HepG2 (cell line): ENCODE measurements around the gene TMEM114. TPM values are rescaled to one million over a fixed set of nuclear protein-coding genes. Genes with fewer than 3 reads are reported as not detected.
A peak's percentile ranks its signal among the peaks of the same experiment; 100 is the strongest.

Source experiments
- ATAC-seq: fragments of 200-7000 bp; cut with Tn5 transposase; 3 replicates; pipeline ENCODE4 v1.9.1; 2020; ENCODE audit warnings: mild to moderate bottlenecking, moderate library complexity
- BruUV-seq: library from RNA; stranded (reverse); fragments of 400-500 nt; replicated peaks from 2 replicates; lab custom pipeline; 2021; lab: Mats Ljungman, UMichigan
- CTCF ChIA-PET: fragments of 300-600 bp; formaldehyde crosslinking; extraction: SDS; loops from one replicate; lab custom pipeline; 2021; ENCODE audit warnings: low total read pairs, inconsistent platforms, low intra/inter-chr PET ratio; lab: Yijun Ruan, JAX
- POLR2A ChIA-PET: fragments of 350-600 bp; sonication (Branson Sonifier 250); formaldehyde crosslinking; loops from one replicate; lab custom pipeline; 2020; ENCODE audit warnings: antibody characterized with exemption, inconsistent platforms; lab: Yijun Ruan, JAX
- DNase-seq: peaks from one replicate; pipeline ENCODE4 v3.0.0-alpha.2; 2015; ENCODE audit warnings: low spot score
- FAIRE-seq: peaks from 3 replicates; lab custom pipeline; 2011; peaks lifted over from hg19 to GRCh38; lab: Jason Lieb, UNC
- H2AFZ ChIP-seq: one replicate; pipeline ENCODE4 v1.6.1; 2011; ENCODE audit warnings: low read length, inconsistent platforms
- H3K27ac ChIP-seq: fragments of 300-600 bp; 3 replicates; pipeline ENCODE4 v1.8.0; 2011; ENCODE audit warnings: mixed run types, mild to moderate bottlenecking, mixed read lengths, low read length, inconsistent platforms; ENCODE audit not compliant: insufficient read depth; ENCODE audit errors: extremely low read length
- H3K27me3 ChIP-seq, 2 experiments: fragments of 200-600 bp in 1 of 2; 2 replicates in 1 of 2; 3 replicates in 1 of 2; pipeline versions ENCODE4 v1.6.0 to v1.8.0; 2011; ENCODE audit warnings: low read length in 2 of 2, mild to moderate bottlenecking in 2 of 2, moderate library complexity in 2 of 2, inconsistent platforms in 1 of 2; ENCODE audit not compliant: insufficient read depth in 2 of 2, control insufficient read depth in 1 of 2
- H3K36me3 ChIP-seq, 2 experiments: fragments of 200-600 bp in 1 of 2; replicated peaks in 1 of 2; 2 replicates in 1 of 2; 3 replicates in 1 of 2; pipeline versions ENCODE4 v1.5.1 to v1.8.0; 2011; ENCODE audit warnings: low read length in 2 of 2, inconsistent platforms in 1 of 2; ENCODE audit not compliant: insufficient read depth in 2 of 2, control insufficient read depth in 1 of 2
- H3K4me1 ChIP-seq: 2 replicates; pipeline ENCODE4 v1.5.1; 2012; ENCODE audit warnings: low read length, inconsistent platforms; ENCODE audit not compliant: insufficient read depth
- H3K4me2 ChIP-seq: 2 replicates; pipeline ENCODE4 v1.6.0; 2011; ENCODE audit warnings: low read depth, low read length, inconsistent platforms
- H3K4me3 ChIP-seq, 3 experiments: fragments of 200-600 bp in 1 of 3; sonication (generic), shearing (Covaris generic) in 1 of 3; replicated peaks in 1 of 3; 2 replicates each; pipeline ENCODE4 v1.5.1; 2011 to 2016; ENCODE audit warnings: low read length in 3 of 3, inconsistent platforms in 2 of 3, low read depth in 2 of 3, mild to moderate bottlenecking in 2 of 3, control low read depth in 1 of 3, mixed read lengths in 1 of 3; ENCODE audit not compliant: insufficient read depth in 1 of 3
- H3K79me2 ChIP-seq: one replicate; pipeline ENCODE4 v1.6.1; 2011; ENCODE audit warnings: low read length, inconsistent platforms; ENCODE audit not compliant: insufficient read depth
- H3K9ac ChIP-seq: 2 replicates; pipeline ENCODE4 v1.6.0; 2011; ENCODE audit warnings: mild to moderate bottlenecking, low read depth, low read length, inconsistent platforms; ENCODE audit not compliant: insufficient read depth
- H3K9me3 ChIP-seq: 2 replicates; pipeline ENCODE4 v1.5.1; 2012; ENCODE audit warnings: mild to moderate bottlenecking, low read length
- H4K20me1 ChIP-seq: 2 replicates; pipeline ENCODE4 v1.6.0; 2011; ENCODE audit warnings: inconsistent platforms, mild to moderate bottlenecking, low read length, moderate library complexity; ENCODE audit not compliant: insufficient read depth
- CHD2 ChIP-seq: IDR thresholded peaks from 2 replicates; pipeline ENCODE4 v1.6.1; 2011; ENCODE audit warnings: low read depth, low read length, improper control_type of control experiment
- ZNF564 ChIP-seq: sonication (generic); formaldehyde crosslinking; IDR thresholded peaks from 2 replicates; pipeline ENCODE4 v1.8.1; 2023; ENCODE audit warnings: mild to moderate bottlenecking, missing genetic modification reagents
- ZNF792 ChIP-seq: IDR thresholded peaks from 2 replicates; pipeline ENCODE4 v1.6.1; 2016
- WGBS: methylation state at CpG from one replicate; pipeline ENCODE4 v1.1.6; 2017; ENCODE audit warnings: low lambda C conversion rate; 5-methylcytosine and 5-hydroxymethylcytosine counted together
- in situ Hi-C: cut with HindIII; loops from 2 replicates; pipeline ENCODE4 v1.10.0; 2017; ENCODE audit warnings: low pct_unique_long_range_greater_than_20kb; ENCODE audit not compliant: extremely low pct_ligation_motif_present
- intact Hi-C: fragments of 100-400 bp; cut with micrococcal nuclease; formaldehyde crosslinking; loops from one replicate; pipeline ENCODE4 v1.10.0; 2022; ENCODE audit not compliant: unreplicated experiment
- polyA plus RNA-seq, 8 experiments: library from polyadenylated mRNA; depleted of rRNA in 3 of 8; stranded (reverse) in 7 of 8; unstranded in 1 of 8; fragments of >200 nt; fragmentation: Illumina TruSeq in 4 of 8; extraction: Trizol in 4 of 8; gene quantifications; 2 replicates each; pipeline versions ENCODE4 v1.2.1 to v1.2.3, GENCODE V29; 2011 to 2016; ENCODE audit warnings: low read depth in 4 of 8, missing spikeins in 1 of 8, mixed read lengths in 1 of 8; ENCODE audit not compliant: insufficient read depth in 1 of 8
- total RNA-seq, 5 experiments: library from RNA; depleted of rRNA; stranded (reverse); fragments of >200 nt; fragmentation: Illumina TruSeq; extraction: Trizol; gene quantifications; 2 replicates each; pipeline ENCODE4 v1.2.3, GENCODE V29; 2016; ENCODE audit warnings: low read depth in 1 of 5
- TF ChIP-seq, protein P1 (sequence below): sonication (generic); formaldehyde crosslinking; IDR thresholded peaks from 2 replicates; pipeline ENCODE4 v1.5.1; 2020; ENCODE audit warnings: mild to moderate bottlenecking, missing genetic modification reagents, moderate library complexity

Gene TMEM114
- total and polyA plus RNA-seq, 2 of the 13 experiments (the other 11 are each of a cell fraction or from before 2014, with no cell fraction given), result not detected

DNA sequence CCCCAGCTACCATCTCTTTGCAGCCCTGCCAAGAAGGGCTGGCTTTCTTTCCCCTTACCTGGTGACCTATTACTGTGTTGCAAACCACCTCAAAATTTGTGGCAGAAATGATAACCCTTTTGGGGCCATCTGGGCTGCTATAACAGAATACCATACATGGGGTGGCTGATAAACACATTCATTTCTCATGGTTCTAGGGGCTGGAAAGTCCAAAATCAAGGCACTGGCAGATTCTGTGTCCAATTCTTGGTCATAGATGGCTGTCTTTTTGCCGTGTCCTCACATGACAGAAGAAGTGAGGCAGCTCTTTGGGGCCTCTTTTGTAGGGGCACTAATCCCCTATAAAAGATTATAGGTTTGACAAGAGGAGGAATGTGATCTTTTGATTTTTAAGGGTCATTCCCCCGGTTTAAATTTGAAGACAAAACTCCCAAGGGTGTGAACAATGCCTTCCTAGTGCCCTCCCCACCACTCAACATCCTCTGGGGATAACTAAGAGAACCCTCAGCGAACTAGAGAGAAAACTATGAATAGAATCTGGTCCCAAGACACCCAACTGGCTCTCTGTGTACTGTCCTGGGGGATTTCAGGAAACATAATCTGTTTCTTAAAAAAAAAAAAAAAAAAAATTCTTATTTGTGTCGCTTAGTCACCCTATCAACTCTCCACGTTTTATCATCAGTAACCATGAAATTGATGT lies 29.5 kb upstream of the TMEM114 start:
- POLR2A ChIA-PET, result interaction anchor here (0.8 kb wide), 1 partner anchor 36 kb away, joined by 3 read pairs; no protein-coding TSS in a partner anchor
- CTCF ChIA-PET, result no interaction called here
- 18% methylated on average over 5 of the region's 5 CpGs for WGBS
- H3K27me3 ChIP-seq, result peaks cover 2 to 37% of the 10 kb centered on the region in 2 experiments; a peak in 3 of 5 replicates
- peaks cover 0 to 10% of the 10 kb centered on the region in 2 experiments; a peak in 3 of 5 replicates for H3K36me3 ChIP-seq
- H3K4me3 ChIP-seq, result no peak overlapping the region
- no peak overlapping the region for H3K9ac ChIP-seq
- no peaks in the 10 kb centered on the region for H3K9me3 ChIP-seq
- H3K4me2 ChIP-seq, result peak overlapping the region; percentile 46
- H3K27ac ChIP-seq, result no peak overlapping the region
- ATAC-seq (no peak), FAIRE-seq (no peak), DNase-seq (no peak)
- TF ChIP-seq, protein P1, sequence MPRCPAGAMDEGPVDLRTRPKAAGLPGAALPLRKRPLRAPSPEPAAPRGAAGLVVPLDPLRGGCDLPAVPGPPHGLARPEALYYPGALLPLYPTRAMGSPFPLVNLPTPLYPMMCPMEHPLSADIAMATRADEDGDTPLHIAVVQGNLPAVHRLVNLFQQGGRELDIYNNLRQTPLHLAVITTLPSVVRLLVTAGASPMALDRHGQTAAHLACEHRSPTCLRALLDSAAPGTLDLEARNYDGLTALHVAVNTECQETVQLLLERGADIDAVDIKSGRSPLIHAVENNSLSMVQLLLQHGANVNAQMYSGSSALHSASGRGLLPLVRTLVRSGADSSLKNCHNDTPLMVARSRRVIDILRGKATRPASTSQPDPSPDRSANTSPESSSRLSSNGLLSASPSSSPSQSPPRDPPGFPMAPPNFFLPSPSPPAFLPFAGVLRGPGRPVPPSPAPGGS (CRISPR knock-in tag), result no peak
- TF ChIP-seq ZNF564 (CRISPR knock-in tag), result peak; percentile 100
- intact Hi-C loops, result no loop called here
- H2AFZ ChIP-seq, result peak overlapping the region; percentile 20
- peaks cover 30% of the 10 kb centered on the region for H3K79me2 ChIP-seq
- 0 out of 2 replicates have a peak, but pooled peaks cover 5% of the 10 kb centered on the region for H4K20me1 ChIP-seq
- in situ Hi-C loops, result loop anchor here (5.0 kb wide), 1 partner anchor 53 kb away; no protein-coding TSS in a partner anchor
- H3K4me1 ChIP-seq, result peaks cover 44% of the 10 kb centered on the region
- no TSS peak for BruUV-seq

DNA sequence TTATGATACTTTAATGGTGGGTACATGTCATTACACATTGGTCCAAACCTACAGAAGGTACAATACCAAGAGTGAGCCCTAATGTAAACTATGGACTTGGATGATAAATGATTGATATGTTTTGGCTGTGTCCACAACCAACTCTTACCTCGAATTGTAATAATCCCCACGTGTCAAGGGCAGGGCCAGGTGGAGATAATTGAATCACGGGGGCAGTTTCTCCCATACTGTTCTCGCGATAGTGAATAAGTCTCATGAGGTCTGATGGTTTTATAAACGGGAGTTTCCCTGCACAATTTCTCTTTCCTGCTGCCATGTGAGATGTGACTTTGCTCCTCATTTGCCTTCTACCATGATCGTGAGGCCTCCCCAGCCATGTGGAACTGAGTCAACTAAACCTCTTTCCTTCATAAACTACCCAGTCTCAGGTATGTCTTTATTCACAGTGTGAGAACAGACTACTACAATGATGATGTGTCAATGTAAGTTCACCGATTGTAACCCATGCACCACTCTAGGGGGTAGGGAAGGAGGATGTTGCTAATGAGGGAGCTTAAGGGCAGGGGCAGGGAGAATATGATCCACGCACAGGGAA lies 24.2 kb upstream of the TMEM114 start:
- Histone ChIP-seq H3K27ac (no peak overlapping the region), H3K4me2 (no peak overlapping the region), H3K4me3 (no peak overlapping the region), H3K36me3 (no peaks in the 10 kb centered on the region), H3K27me3 (peaks cover 4 to 47% of the 10 kb centered on the region in 2 experiments; a peak in 3 of 5 replicates), H3K4me1 (peaks cover 12% of the 10 kb centered on the region), H3K79me2 (no peaks in the 10 kb centered on the region), H4K20me1 (no peaks in the 10 kb centered on the region), H2AFZ (no peak overlapping the region), H3K9ac (no peak overlapping the region), H3K9me3 (no peaks in the 10 kb centered on the region)
- ATAC-seq (no peak), FAIRE-seq (peak; percentile 39), DNase-seq (no peak)
- in situ Hi-C loops (no loop called here), intact Hi-C loops (no loop called here)
- peak; percentile 83 for TF ChIP-seq CHD2
- TF ChIP-seq ZNF792 (CRISPR knock-in tag), result no peak
- ChIA-PET POLR2A (no interaction called here), CTCF (no interaction called here)
- no TSS peak for BruUV-seq
- WGBS, result 8% methylated on average over 9 of the region's 9 CpGs
